Caki2 (cell line): ENCODE measurements around the gene COP1. TPM values are rescaled to one million over a fixed set of nuclear protein-coding genes. Genes with fewer than 3 reads are reported as not detected.
"Not testable (repeated sequence)": the region's sequence is repeated elsewhere in the genome, so short reads cannot be mapped to it uniquely, and the experiment has no call there.

Experiments
- DNase-seq: peaks from one replicate; pipeline ENCODE4 v3.0.0-alpha.2; 2015; ENCODE audit warnings: low read depth
- in situ Hi-C: cut with HindIII; loops from 2 replicates; pipeline ENCODE4 v1.10.0; 2016; ENCODE audit warnings: low sequenced_read_pairs, low pct_unique_long_range_greater_than_20kb, mixed read lengths
- total RNA-seq: library from RNA; depleted of rRNA; stranded (reverse); fragments of >200 nt; shearing (Covaris generic); gene quantifications from 2 replicates; pipeline ENCODE4 v1.2.3, GENCODE V29; 2014; ENCODE audit warnings: low replicate concordance

Gene COP1
- total RNA-seq, 1 experiment from 2014 or later = 71.6 TPM

- in situ Hi-C loops, DNase-seq: not testable (repeated sequence)
These were observed 199.2 kb downstream of the COP1 start for GRCh38 chr1:176007756-176008389.

- DNase-seq, in situ Hi-C loops: not testable (repeated sequence)
These were observed 212.4 kb downstream of the COP1 start for GRCh38 chr1:175994660-175995059.

GRCh38 chr1:175992825-175993224 is 214.3 kb downstream of the COP1 start:
- DNase-seq, in situ Hi-C loops: not testable (repeated sequence)

GRCh38 chr1:175992202-175992601 is 214.9 kb downstream of the COP1 start:
- in situ Hi-C loops, DNase-seq: not testable (repeated sequence)

- in situ Hi-C loops = no loop called here
- DNase-seq = peak; percentile 48
These were observed 222.3 kb downstream of the COP1 start for GRCh38 chr1:175984813-175985212.

- in situ Hi-C loops = no loop called here
- no peak for DNase-seq
These were observed 222.9 kb downstream of the COP1 start for GRCh38 chr1:175984057-175984812.

- DNase-seq, in situ Hi-C loops: not testable (repeated sequence)
These were observed 223.7 kb downstream of the COP1 start for GRCh38 chr1:175983363-175983762.

GRCh38 chr1:175981128-175981527 is 226.0 kb downstream of the COP1 start:
- in situ Hi-C loops = no loop called here
- DNase-seq = no peak

- in situ Hi-C loops = no loop called here
- DNase-seq = no peak
These were observed 228.2 kb downstream of the COP1 start for GRCh38 chr1:175978926-175979325.

- in situ Hi-C loops = no loop called here
These were observed 228.6 kb downstream of the COP1 start for GRCh38 chr1:175978476-175978875.

GRCh38 chr1:175976865-175977642 is 230.0 kb downstream of the COP1 start:
- DNase-seq = no peak
- in situ Hi-C loops = no loop called here

More at GRCh38 chr1:175978476-175978875, 228.6 kb downstream of the COP1 start:
- no peak for DNase-seq

GRCh38 chr1:175969231-175969630 is 237.9 kb downstream of the COP1 start:
- DNase-seq = no peak
- in situ Hi-C loops = no loop called here

- in situ Hi-C loops = no loop called here
- DNase-seq = no peak
These were observed 238.5 kb downstream of the COP1 start for GRCh38 chr1:175968486-175969172.

- in situ Hi-C loops = no loop called here
- no peak for DNase-seq
These were observed 243.3 kb downstream of the COP1 start for GRCh38 chr1:175963740-175964139.

- no peak for DNase-seq
- in situ Hi-C loops = no loop called here
These were observed 246.9 kb downstream of the COP1 start for GRCh38 chr1:175960169-175960568.

- in situ Hi-C loops = no loop called here
- no peak for DNase-seq
These were observed 255.5 kb downstream of the COP1 start for GRCh38 chr1:175951627-175952026.

GRCh38 chr1:175947771-175948170 is 259.3 kb downstream of the COP1 start:
- DNase-seq = no peak
- in situ Hi-C loops = no loop called here

- in situ Hi-C loops = no loop called here
- no peak for DNase-seq
These were observed 262.5 kb downstream of the COP1 start for GRCh38 chr1:175944591-175944990.
